Measurements from ENCODE around the gene VAT1.

VAT1 gene

GRCh38 chr17:43021741-43022512 is at the start of gene VAT1:
Gene VAT1 (minus strand): TSS chr17:43022385. CDS start chr17:43022322, 63 bp downstream.
- TF ChIP-seq, protein P1, sequence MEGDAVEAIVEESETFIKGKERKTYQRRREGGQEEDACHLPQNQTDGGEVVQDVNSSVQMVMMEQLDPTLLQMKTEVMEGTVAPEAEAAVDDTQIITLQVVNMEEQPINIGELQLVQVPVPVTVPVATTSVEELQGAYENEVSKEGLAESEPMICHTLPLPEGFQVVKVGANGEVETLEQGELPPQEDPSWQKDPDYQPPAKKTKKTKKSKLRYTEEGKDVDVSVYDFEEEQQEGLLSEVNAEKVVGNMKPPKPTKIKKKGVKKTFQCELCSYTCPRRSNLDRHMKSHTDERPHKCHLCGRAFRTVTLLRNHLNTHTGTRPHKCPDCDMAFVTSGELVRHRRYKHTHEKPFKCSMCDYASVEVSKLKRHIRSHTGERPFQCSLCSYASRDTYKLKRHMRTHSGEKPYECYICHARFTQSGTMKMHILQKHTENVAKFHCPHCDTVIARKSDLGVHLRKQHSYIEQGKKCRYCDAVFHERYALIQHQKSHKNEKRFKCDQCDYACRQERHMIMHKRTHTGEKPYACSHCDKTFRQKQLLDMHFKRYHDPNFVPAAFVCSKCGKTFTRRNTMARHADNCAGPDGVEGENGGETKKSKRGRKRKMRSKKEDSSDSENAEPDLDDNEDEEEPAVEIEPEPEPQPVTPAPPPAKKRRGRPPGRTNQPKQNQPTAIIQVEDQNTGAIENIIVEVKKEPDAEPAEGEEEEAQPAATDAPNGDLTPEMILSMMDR (IDR thresholded peaks at IDR 0.05; ENCODE audit: borderline replicate concordance, insufficient read depth, low read depth, low read length): no peak
- peak within 1 kb of the TSS; percentile 60 for H3K4me3 ChIP-seq (ENCODE audit: low read depth, low read length)

DNA sequence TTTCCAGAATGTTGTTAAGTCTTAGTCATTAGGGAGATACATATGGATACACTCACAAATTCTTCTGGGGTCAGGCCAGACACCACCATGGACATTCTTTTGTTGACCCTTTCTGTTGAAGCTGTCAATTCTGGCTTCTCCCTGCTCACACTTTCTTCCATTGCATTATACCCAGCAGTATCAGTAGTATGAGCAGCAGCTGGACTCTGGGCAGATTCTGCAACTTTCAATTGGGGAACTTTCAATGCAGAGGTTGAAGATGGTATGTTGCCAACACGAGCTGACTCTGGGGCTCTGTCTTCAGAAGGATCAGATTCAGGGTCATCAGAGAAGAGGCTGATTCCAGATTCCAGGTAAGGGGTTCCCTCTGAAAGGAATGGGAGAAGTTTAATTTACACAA is 48.7 kb upstream of the VAT1 start:
- H3K4me3 ChIP-seq (ENCODE audit: low read depth, low read length): no peak overlapping the region
- TF ChIP-seq, protein P1 (IDR thresholded peaks at IDR 0.05; ENCODE audit: borderline replicate concordance, insufficient read depth, low read depth, low read length): no peak

DNA sequence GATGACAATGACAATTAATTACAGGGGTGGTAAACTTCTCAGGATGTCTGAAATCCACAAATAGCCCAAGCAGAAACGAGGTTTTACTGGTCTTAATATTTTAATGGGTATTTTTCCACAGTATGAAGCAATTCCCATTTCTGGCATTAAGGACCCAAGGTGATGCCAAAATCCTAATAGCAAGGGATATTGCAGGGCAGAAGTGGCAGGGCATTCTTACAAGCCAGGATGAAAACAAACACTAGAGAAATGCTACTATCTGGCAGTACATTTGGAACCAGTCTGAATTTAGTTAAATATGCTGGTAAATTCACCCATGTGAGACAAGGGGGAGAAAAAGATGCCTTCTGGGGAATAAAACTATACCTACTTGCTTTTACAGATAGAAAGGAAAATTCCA is 48.1 kb upstream of the VAT1 start:
- H3K4me3 ChIP-seq (ENCODE audit: low read depth, low read length): no peak overlapping the region
- TF ChIP-seq, protein P1 (IDR thresholded peaks at IDR 0.05; ENCODE audit: borderline replicate concordance, insufficient read depth, low read depth, low read length): no peak

- TF ChIP-seq, protein P1 (IDR thresholded peaks at IDR 0.05; ENCODE audit: borderline replicate concordance, insufficient read depth, low read depth, low read length): no peak
- no peak overlapping the region for H3K4me3 ChIP-seq (ENCODE audit: low read depth, low read length)
These were observed 47.2 kb upstream of the VAT1 start for GRCh38 chr17:43069368-43069898.

DNA sequence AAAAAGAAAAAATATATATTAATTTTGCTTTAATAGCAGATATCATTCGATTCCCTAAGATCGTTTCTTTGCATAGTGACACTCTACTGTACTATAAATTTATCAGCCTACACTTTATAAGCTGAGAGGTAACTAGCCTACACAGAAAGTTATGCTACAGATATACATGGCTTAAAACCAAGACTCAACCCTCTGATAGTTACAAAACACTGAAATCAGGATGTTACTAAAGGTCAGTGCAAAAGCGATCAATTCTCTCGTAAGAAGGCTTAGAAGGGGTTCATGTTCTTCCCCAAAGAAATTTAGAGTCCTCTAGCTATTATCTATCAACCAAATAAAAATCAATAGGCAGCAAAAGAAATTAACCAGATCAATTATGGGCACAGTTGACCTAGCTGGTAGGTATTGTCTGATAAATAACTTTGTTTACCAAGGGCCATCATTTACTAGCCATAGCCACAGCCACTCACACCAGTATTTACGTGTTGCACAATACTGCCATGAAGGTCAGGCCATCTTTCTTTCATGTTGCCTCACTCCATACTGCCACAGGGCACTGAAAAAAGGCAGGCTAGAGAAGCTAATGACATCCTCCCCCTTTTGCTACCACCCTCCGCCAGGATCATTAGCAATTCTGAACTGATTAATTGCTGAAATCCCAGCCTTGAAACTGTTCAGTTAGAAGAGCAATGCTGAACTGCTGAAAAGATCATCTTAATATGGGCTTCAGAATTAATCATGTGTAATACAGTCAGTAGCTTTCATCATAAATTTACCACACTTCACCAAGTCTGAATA is 46.6 kb upstream of the VAT1 start:
- TF ChIP-seq, protein P1 (IDR thresholded peaks at IDR 0.05; ENCODE audit: borderline replicate concordance, insufficient read depth, low read depth, low read length): no peak
- H3K4me3 ChIP-seq (ENCODE audit: low read depth, low read length): no peak overlapping the region

DNA sequence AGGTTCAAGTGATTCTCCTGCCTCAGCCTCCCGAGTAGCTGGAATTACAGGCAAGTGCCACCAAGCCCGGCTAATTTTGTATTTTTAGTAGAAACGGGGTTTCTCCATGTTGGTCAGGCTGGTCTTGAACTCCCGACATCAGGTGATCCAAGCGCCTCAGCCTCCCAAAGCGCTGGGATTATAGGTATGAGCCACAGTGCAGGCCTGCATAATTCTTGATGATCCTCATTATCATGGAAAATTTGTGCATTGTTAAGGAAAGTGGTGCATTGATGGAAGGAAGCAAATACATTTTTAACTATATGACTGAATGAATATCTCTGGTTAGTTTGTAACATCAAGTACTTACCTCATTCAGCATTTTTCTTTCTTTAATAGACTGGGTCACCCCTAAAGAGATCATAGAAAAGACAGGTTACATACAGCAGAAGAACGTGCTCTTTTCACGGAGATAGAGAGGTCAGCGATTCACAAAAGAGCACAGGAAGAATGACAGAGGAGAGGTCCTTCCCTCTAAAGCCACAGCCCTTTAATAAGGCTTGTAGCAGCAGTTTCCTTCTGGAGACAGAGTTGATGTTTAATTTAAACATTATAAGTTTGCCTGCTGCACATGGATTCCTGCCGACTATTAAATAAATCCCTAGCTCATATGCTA is 40.9 kb upstream of the VAT1 start:
- TF ChIP-seq, protein P1 (IDR thresholded peaks at IDR 0.05; ENCODE audit: borderline replicate concordance, insufficient read depth, low read depth, low read length): no peak

More for the DNA sequence above, 40.9 kb upstream of the VAT1 start:
- no peak overlapping the region for H3K4me3 ChIP-seq (ENCODE audit: low read depth, low read length)

All from GM12875 (cell line).